ENCODE results near the gene TSR1.
A peak's percentile ranks its signal among the peaks of the same experiment; 100 is the strongest.

TSR1 gene

DNA sequence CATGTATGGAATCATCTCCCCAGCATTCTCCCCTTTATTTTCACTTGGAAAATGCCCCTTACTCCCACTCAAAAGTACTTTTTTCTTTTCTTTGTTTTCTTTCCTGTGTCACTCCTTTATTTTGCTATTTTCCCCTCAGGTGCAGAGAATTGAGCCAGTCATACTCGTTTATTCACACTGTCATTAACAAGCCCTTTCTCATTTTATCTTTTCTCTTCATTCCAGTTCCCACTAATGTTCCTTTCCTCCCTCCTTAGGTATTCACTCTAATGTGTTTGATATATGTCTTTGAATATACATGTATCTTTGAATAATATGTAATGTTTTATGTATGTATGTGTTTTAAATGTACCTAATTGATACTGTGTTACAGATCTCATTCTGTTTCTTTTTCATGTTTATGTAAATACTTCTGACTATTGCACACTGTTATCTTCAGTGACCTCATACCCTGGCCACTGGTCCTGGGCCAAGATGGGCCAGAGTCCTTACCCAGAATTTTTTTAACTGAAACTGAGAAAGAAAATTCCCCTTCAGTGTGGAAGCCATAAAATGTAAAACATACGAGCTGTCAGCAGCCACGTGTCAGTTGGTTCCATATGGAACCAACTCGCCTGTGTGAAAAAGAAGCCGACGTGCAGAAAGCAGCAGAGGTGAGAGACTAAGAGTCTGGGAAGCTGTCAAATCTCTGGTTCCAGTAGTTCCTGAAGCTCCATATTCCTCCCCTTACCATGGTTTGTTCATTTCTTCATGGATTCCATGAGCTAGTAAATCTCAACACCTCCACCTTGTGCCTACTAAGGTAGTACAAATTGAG is 26.7 kb downstream of the TSR1 start:
- TF ChIP-seq, protein P1, sequence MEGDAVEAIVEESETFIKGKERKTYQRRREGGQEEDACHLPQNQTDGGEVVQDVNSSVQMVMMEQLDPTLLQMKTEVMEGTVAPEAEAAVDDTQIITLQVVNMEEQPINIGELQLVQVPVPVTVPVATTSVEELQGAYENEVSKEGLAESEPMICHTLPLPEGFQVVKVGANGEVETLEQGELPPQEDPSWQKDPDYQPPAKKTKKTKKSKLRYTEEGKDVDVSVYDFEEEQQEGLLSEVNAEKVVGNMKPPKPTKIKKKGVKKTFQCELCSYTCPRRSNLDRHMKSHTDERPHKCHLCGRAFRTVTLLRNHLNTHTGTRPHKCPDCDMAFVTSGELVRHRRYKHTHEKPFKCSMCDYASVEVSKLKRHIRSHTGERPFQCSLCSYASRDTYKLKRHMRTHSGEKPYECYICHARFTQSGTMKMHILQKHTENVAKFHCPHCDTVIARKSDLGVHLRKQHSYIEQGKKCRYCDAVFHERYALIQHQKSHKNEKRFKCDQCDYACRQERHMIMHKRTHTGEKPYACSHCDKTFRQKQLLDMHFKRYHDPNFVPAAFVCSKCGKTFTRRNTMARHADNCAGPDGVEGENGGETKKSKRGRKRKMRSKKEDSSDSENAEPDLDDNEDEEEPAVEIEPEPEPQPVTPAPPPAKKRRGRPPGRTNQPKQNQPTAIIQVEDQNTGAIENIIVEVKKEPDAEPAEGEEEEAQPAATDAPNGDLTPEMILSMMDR (conservative IDR thresholded peaks at IDR 0.05; ENCODE audit: control insufficient read depth, insufficient read depth, low read depth, low read length) = no peak
- H3K4me3 ChIP-seq (ENCODE audit: control insufficient read depth, low read depth, low read length) = no peak overlapping the region
- peak; percentile 14 for DNase-seq (ENCODE audit: low read depth)

DNA sequence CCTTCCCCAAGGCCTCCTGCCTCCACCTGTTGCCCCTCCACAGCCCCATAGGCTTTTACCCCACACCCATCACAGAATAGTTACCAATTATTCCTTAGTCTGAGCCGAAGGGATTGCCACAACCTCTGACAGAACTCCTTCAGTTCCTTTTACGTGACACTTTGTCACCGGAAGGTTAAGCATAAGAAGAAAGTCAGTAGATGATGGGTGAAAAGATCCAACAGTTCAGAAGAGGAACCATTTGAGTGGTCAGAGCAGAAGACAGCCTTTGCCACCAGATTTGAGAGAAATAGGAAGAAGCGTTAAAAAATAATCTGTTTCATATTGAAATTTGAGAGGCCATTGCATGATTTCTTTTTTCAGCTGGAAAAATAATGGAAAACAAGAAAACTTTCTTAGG is 31.3 kb downstream of the TSR1 start:
- TF ChIP-seq, protein P1 (conservative IDR thresholded peaks at IDR 0.05; ENCODE audit: control insufficient read depth, insufficient read depth, low read depth, low read length) = no peak
- DNase-seq (ENCODE audit: low read depth) = no peak
- H3K4me3 ChIP-seq (ENCODE audit: control insufficient read depth, low read depth, low read length) = no peak overlapping the region

DNA sequence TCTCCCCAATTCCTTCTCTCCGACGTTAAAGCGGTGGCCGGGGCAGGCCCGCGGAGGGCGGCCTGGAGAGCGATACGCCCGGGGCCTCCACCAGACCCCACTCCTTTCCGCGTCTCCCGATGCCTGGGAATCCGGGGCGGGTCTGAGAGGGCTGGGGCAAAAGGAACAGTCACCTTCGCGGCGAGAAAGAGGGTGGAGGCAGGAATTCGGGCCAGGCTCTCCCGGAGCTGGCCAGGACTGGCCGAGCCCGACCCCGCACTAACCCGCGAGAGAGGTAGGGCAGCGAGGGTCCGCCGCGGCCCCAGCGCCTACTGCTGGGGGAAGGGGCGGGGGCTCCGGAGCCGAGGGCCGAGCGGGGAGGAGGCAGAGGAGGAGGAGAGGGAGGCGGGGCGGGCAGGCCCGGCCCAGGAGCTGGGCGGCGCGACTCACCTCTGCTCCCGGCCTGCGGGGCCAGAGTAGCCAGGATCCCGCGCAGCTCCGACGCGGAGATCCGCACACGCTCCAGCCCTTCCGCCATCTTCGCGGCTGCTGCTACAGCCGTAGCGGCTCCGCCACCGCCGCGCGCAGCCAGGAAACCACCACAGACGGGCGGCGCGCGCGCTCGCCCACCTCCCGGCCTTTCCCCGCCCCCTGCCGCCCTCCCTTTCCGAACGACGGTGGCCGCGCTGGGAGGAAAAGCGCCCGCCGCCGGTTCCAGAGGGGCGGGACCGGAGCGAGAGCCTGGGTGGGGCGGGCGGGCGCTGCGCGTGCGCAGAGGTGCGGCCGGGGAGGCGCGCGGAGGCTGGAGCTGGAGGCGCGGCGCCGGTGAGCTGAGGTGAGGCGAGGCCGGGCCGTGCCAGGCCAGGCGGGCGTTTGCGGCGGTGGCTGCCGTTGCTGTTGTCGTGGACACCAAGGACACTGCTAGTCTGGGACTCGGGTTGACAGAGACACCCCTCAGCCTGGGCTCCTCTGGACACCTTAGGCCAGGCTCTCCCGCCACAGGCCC is 32.8 kb downstream of the TSR1 start, which contains the start of the genes SMG6 and SRR:
Gene SMG6, minus strand, starts transcription at position 582 of the 985 bp plus-strand sequence. Its CDS starts 65 bp downstream, at position 517.
Gene SRR, plus strand, starts transcription at position 747 of the 985 bp plus-strand sequence. CDS start 11,611 bp downstream, outside the sequence.
- TF ChIP-seq, protein P1 (conservative IDR thresholded peaks at IDR 0.05; ENCODE audit: control insufficient read depth, insufficient read depth, low read depth, low read length) = no peak
- H3K4me3 ChIP-seq (ENCODE audit: control insufficient read depth, low read depth, low read length) = peak within 1 kb of the TSS; percentile 91
- peak; percentile 72 for DNase-seq (ENCODE audit: low read depth)

DNA sequence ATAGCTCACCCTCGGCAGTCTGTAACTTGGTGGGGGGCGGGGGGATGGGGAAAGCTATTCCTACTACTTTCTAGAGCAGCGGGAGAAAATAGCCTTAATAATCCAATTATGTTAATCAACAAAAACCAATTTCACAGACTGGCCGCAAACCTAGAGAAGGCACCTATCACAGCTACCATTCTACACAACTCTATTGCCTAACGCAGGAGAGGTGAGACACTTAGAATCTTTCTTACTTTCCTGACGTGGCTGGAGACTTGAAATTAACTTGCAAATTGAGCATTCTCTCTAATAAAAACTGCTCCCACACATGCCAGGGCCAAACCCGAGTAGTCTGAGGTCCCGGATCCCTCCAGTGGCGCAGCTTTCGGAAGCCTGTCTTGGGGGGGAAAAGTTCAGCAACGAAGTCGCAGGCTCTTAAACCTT is 33.5 kb downstream of the TSR1 start:
- TF ChIP-seq, protein P1 (conservative IDR thresholded peaks at IDR 0.05; ENCODE audit: control insufficient read depth, insufficient read depth, low read depth, low read length) = no peak
- peak overlapping the region; percentile 91 for H3K4me3 ChIP-seq (ENCODE audit: control insufficient read depth, low read depth, low read length)
- DNase-seq (ENCODE audit: low read depth) = no peak

DNA sequence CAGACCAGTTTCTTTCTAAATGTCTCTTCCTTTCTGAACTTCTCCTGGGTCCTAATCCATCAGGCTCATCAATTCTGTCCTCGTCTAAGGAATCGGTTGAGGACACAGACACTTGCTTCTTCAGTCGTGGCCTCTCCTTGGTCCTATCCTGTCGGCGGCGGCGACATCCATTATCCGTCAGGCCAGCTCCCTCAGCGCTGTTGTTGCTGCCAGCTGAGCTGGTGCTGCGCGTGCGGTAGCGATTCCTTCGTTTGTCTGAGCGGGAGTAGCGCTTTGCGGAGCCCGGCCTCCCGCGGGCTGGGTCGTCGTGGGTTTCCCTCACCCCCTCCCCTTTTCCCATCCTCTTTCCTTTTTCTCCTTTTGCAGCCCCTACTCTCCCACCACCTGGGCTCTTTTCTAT is 36.5 kb downstream of the TSR1 start:
- TF ChIP-seq, protein P1 (conservative IDR thresholded peaks at IDR 0.05; ENCODE audit: control insufficient read depth, insufficient read depth, low read depth, low read length) = no peak
- DNase-seq (ENCODE audit: low read depth) = no peak
- no peak overlapping the region for H3K4me3 ChIP-seq (ENCODE audit: control insufficient read depth, low read depth, low read length)

DNA sequence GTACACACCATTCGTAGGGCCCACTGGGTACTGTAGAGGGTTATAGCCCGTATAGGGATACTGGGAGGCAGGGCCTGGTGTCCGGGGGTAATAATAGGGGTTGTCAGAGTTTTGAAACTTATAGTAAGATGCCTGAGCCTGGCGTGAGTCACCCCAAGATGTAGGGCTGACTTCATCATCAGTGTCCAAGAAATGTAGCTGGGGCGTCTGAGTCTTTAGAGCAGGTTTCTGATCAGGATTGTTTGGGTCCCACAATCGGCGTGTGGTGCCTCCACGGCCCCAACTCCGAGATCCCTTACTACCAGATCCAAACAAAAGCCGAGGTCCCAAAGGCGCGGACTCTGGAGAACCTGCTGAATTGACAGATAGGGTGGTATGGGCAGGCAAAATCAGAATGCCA is 37.1 kb downstream of the TSR1 start:
- DNase-seq (ENCODE audit: low read depth) = no peak

More for the DNA sequence above, 37.1 kb downstream of the TSR1 start:
- H3K4me3 ChIP-seq (ENCODE audit: control insufficient read depth, low read depth, low read length) = no peak overlapping the region
- TF ChIP-seq, protein P1 (conservative IDR thresholded peaks at IDR 0.05; ENCODE audit: control insufficient read depth, insufficient read depth, low read depth, low read length) = no peak

Data from fibroblast of mammary gland (primary cell).